GM12892 (cell line): Measurements from ENCODE around the gene TUBB6.

Experiments
- DNase-seq: peaks from one replicate; pipeline ENCODE4 v3.0.0; 2011; ENCODE audit not compliant: insufficient read length
- FAIRE-seq: peaks from 2 replicates; lab custom pipeline; 2011; peaks lifted over from hg19 to GRCh38; lab: Jason Lieb, UNC
- POLR2A ChIP-seq: IDR thresholded peaks from 2 replicates; pipeline ENCODE4 v1.6.1; 2011; ENCODE audit warnings: low read depth, low read length, control low read depth
- POLR2AphosphoS5 ChIP-seq: IDR thresholded peaks from 2 replicates; pipeline ENCODE4 v1.6.1; 2011; ENCODE audit warnings: low read depth, low read length, control low read depth
- TAF1 ChIP-seq: IDR thresholded peaks from 2 replicates; pipeline ENCODE4 v1.6.1; 2011; ENCODE audit warnings: low read depth, mild to moderate bottlenecking, control low read depth, low read length, borderline replicate concordance

The TUBB6 gene

DNA sequence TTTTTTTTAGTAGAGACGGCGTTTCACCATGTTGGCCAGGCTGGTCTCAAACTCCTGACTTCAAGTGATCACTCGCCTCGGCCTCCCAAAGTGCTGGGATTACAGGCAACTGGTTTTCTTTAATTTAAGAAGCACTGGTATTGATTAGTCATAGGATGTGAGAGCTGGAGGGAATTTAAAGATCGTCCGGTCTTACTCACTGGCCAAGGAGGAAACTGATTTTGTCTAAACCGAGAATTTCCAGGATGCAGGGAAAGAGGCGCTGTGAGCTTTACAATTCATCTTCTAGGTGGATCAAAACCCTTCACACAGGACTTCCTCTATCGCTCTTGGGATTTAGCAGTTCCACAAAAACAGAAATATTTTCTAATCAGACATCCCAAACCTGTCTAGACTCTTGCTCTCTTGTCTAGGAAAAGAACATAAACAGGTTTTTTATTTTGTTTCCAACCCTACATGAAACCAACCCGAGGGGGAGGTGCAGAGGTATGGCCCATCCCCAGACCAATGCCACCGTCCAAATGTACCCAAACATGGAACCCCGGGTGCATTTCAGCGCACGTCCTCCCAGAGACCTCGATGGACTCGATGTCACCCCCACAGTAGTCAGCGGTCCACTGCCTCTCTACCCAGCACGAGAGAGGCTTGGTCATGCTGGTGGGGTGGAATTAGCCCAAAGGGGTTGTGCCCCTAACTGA lies 12.5 kb upstream of the TUBB6 start:
- FAIRE-seq (no peak), DNase-seq (no peak)
- TF ChIP-seq POLR2A (no peak), POLR2AphosphoS5 (no peak), TAF1 (no peak)

DNA sequence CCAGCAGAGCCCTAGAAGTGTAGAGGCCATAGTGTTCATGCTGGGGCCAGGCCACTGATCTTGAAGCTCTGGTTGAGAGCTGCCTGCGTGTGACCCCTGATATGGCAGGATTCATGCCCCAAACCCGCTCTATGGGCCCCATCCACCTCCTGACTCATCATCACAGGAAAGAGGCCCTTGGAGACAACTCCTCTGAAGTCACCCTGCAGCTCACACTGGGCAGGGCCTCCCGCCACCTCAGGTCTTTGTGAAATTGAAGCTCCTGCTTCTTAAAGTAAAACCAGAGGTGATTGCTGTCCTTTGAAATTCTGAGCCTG lies 12.0 kb upstream of the TUBB6 start:
- TF ChIP-seq POLR2A (no peak), POLR2AphosphoS5 (no peak), TAF1 (no peak)
- FAIRE-seq = no peak
- DNase-seq = no peak

DNA sequence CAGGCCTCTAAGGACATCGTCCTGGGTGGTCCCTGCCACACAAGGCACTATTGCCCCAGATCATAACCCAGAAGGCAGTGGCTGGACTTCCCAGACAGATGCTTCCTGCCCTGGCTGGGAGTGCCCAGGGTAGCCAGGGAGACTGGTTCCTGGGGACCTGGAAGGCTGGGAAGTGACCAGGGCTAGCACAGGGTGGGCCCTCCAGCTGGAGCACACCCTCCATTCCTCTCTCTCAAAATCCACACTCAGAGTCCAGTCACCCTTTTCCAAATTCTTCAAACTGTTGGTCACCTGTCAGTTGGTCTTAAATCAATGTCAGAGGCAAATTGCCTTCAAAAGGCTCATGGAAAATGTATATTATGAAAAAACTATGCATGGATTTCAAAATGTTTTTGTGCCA lies 11.6 kb upstream of the TUBB6 start:
- no peak for DNase-seq
- TF ChIP-seq POLR2A (no peak), TAF1 (no peak), POLR2AphosphoS5 (no peak)
- no peak for FAIRE-seq

DNA sequence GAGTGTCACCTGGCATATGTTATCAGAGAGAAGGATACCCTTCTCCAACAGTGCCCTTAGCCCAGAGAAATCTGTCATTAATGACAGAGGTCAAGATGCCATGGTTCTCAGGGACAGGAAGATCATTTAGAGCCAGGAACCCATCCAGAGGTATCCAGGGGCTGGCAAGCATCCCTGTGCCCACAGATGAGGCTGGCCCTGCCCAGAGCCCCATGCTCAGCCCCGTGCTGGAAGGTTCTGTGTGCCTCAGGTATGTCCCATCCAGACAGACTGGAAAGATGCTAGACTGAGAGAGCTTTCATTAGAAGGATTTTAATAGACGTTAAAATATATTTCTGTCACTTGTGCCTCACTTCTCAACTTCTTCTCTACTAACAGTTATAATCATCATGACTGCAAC lies 8.2 kb upstream of the TUBB6 start:
- TF ChIP-seq POLR2A (no peak), POLR2AphosphoS5 (no peak), TAF1 (no peak)
- FAIRE-seq = no peak

DNA sequence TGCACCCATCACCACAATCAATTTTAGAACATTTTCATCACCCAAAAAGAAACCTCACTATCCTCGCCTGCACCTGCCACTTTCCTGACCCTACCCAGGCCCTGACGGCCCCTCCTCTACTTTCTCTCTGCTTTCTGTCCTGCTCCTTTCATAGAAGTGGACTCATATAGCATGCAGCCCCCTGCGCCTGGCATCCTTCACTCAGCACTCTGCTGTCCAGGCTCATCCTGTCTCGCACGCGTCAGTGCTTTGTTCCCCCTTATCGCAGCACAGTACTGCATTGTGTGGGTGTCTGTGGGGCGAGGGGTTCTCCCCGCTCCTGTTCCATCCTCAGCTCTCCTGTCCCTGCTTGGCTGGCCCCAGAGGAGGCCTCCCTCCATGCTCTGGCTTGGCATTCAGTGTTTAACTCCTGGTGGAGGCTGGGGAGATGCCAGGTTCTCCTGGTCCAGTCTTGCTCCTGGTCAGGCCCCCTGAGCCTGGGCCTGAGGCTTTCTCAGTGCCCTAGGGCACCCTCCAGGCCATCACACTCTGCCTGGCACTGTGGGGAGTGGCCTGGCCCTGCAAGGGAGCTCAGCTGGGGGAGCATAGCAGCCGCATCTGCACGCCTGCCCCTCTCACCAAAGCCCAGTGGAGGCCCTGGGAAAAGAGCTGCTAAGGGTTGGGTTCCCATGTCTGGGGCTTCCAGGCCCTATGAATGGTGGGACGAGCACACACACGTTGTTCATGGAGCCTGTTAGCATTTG lies 6.6 kb upstream of the TUBB6 start:
- DNase-seq = no peak
- TF ChIP-seq POLR2A (no peak), TAF1 (no peak), POLR2AphosphoS5 (no peak)
- no peak for FAIRE-seq

More for the DNA sequence above, 8.2 kb upstream of the TUBB6 start:
- DNase-seq = no peak

DNA sequence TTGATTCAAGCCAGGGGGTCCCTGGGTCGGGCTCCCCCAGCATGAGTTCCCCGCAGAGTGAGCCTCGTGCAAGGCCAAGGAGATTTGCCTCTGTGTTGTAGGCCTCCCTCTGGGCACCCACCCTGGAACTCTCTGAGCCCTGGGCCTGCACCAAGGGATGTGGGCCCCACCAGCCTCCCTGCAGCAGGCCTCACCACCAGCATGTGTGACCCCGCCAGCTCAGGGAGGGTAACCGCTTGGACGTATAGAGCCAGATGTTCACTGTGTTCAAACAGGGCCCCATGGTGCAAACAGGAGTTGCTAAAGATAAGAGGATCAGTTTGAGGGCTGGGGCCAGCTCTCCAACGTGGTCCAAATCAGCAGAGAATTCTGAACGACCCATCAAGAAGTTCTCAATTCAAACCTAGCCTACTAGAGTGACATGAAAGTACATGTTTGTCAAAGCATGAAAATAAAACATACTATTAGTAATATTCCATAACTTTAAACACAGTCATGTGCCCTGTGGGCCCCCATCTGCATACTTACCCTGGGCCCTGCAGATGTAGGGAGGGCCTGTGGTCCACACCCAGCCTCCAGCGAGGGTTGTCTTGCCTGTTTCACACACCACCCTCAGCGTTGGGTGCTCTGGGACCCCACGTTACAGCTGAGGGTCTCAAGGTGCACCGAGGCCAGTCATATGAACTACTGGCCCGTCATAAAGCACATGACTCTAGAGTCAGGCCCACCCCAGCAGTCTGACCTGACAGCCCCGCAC lies 5.5 kb upstream of the TUBB6 start:
- TF ChIP-seq POLR2A = no peak
- no peak for TF ChIP-seq POLR2AphosphoS5
- no peak for TF ChIP-seq TAF1
- DNase-seq (no peak), FAIRE-seq (no peak)

DNA sequence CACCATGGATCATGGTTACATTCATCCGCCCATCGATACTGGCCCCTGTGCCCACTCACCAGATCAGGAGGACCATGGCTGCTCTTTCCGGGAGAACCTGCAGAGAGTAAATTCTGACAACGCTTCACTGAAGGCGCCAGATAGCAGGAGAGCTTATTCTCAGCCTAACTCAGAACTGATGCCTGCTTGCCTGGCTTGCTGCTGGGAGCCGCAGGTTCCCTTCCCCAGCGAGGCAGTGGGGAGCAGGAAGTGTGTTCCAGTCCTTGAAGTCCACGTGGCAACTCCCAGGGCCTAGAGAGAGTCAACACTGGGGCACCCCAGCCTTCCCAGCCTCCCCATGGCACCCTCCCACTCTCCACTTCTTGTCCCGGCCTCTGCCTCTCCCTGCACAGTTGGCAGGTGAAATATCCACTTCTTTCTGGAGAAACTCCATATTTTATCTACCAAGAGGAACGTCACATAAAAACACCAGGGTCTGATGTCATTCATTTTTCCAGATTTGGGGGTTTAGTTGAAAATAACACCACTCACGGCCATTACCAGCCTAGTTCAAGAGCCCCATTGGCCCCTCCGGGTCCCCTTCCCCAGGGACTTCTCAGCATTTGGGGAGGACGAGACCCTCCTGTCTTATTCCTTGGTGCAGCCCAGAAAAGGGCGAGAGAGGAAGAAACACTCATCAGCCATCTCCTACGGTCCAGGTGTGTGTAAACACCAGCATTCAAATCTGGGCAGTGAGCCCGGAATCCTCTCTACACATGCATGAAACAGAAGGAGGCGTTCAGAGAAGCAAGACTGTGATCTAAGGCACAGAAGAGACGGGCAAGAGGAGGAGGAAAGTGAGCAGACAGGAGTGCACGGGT lies 3.5 kb upstream of the TUBB6 start:
- DNase-seq = no peak
- no peak for FAIRE-seq
- TF ChIP-seq TAF1 (no peak), POLR2AphosphoS5 (no peak), POLR2A (no peak)

DNA sequence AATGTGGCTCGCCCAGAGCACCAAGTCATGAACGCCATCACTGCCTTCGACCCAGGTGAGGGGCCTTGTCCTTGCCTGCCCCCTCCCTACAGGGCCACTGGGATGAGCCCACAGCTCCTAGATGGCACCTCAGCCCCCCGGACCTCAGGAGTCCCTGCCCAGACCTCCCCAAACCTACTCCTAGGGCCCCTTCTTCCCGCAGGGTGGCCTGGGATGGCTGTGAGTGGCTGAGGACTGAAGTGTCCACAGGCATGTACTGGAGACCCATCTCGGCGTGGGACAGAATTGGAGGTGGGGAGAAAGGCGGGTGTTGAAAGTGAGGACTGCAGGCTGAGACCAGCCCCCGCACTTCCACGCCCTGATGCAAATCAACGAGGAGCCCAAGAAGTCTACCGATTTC lies 2.8 kb upstream of the TUBB6 start:
- FAIRE-seq (no peak), DNase-seq (no peak)
- no peak for TF ChIP-seq TAF1
- no peak for TF ChIP-seq POLR2AphosphoS5
- TF ChIP-seq POLR2A = no peak

DNA sequence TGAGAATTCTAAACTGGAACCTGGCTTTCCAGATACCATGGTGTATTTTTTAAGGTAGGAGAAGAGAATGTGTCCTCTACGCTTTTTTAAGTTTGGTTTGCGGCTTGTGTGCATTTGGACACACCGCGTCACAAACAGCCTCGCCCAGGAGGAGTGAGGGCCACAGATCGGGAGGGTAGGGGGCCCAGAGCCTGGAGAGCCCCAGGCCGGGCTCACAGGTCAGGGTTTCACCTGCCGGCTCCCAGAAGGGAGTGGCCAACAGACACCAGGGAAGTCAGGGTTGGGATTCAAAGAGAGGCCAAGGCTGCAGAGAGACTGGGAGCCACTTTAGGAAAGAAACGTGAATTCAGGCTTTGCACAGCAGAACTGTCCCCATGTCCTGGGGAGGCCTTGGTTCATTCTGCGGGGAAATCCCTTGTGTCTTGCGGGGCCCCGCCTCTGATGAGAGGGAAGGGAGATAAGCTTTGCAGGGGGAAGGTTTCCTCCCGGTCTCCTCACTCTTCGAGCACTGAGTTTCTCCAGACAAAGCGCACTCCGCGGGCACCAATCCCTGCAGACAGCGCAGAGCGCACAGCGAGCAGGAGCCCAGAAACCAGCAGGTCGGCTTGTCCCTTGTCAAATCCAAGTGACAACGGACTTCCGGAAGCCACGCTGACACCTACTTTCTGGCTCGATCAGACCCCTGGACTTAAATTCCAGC lies 2.0 kb upstream of the TUBB6 start:
- no peak for TF ChIP-seq POLR2AphosphoS5
- FAIRE-seq (no peak), DNase-seq (no peak)
